C4-2B (cell line): ENCODE results near the gene CFAP77.

ENCODE experiments used
- CTCF ChIP-seq: fragments of 450-650 bp; conservative IDR thresholded peaks from 2 replicates; pipeline ENCODE4 v1.5.1; 2017; ENCODE audit warnings: mild to moderate bottlenecking
- ZFX ChIP-seq: fragments of 450-650 bp; IDR thresholded peaks from 2 replicates; pipeline ENCODE4 v1.6.1; 2017

- TF ChIP-seq CTCF: no peak
- TF ChIP-seq ZFX: no peak
These were observed 133.9 kb downstream of the CFAP77 start for GRCh38 chr9:132543960-132544359.
